Gastroesophageal sphincter (tissue), 4 donors: Measurements from ENCODE around the gene IFI27L2. TPM values are rescaled to one million over a fixed set of nuclear protein-coding genes. Genes with fewer than 3 reads are reported as not detected.

Experiments used
- ATAC-seq: fragments of 150-250 bp; one replicate; pipeline ENCODE4 v1.9.1; 2016; ENCODE audit warnings: mild to moderate bottlenecking, moderate library complexity
- H3K27ac ChIP-seq, 4 donors: fragments of 200-600 bp; sonication (generic) in 3 of 4; 1 replicate in 3 of 4; 2 replicates in 1 of 4; pipeline ENCODE4 v1.5.1; 2016 to 2019
- H3K27me3 ChIP-seq: fragments of 200-600 bp; sonication (generic); one replicate; pipeline ENCODE4 v1.5.1; 2019
- H3K36me3 ChIP-seq, 2 donors: fragments of 200-600 bp; sonication (generic); one replicate each; pipeline ENCODE4 v1.5.1; 2019; ENCODE audit warnings: control low read depth in 1 of 2
- H3K4me1 ChIP-seq, 3 donors: fragments of 200-600 bp; sonication (generic); 1 replicate in 2 of 3; 2 replicates in 1 of 3; pipeline ENCODE4 v1.5.1; 2016 to 2019; ENCODE audit warnings: control low read depth in 2 of 3
- H3K4me3 ChIP-seq, 2 donors: fragments of 200-600 bp; sonication (generic); one replicate each; pipeline ENCODE4 v1.5.1; 2019; ENCODE audit warnings: mild to moderate bottlenecking in 1 of 2, moderate library complexity in 1 of 2
- H3K9me3 ChIP-seq, 3 donors: fragments of 200-600 bp; sonication (generic); one replicate each; pipeline ENCODE4 v1.5.1; 2017 to 2019; ENCODE audit warnings: control low read depth in 2 of 3
- CTCF ChIP-seq, 4 experiments: fragments of 200-600 bp in 2 of 4; fragments of 450-650 bp in 2 of 4; sonication (generic) in 1 of 4; IDR thresholded peaks; one replicate each; pipeline ENCODE4 v1.5.1; 2017 to 2019; ENCODE audit warnings: antibody characterized with exemption in 4 of 4, mild to moderate bottlenecking in 2 of 4, moderate library complexity in 2 of 4
- EP300 ChIP-seq: sonication (generic); formaldehyde crosslinking; IDR thresholded peaks from one replicate; pipeline ENCODE4 v1.6.1; 2017; ENCODE audit warnings: antibody characterized with exemption, mild to moderate bottlenecking
- POLR2A ChIP-seq, 2 donors: fragments of 450-650 bp; IDR thresholded peaks; one replicate each; pipeline ENCODE4 v1.6.1; 2017; ENCODE audit warnings: antibody characterized with exemption in 2 of 2, mild to moderate bottlenecking in 2 of 2, moderate library complexity in 1 of 2
- POLR2AphosphoS5 ChIP-seq: sonication (generic); formaldehyde crosslinking; IDR thresholded peaks from one replicate; pipeline ENCODE4 v1.6.1; 2017; ENCODE audit warnings: antibody characterized with exemption
- WGBS, 2 donors: methylation state at CpG; one replicate each; pipeline ENCODE4 v1.1.5; 2018; ENCODE audit warnings: low coverage in 1 of 2; 5-methylcytosine and 5-hydroxymethylcytosine counted together
- total RNA-seq, 4 donors: library from RNA; depleted of rRNA; stranded (reverse); fragments of >200 nt; gene quantifications; one replicate each; pipeline ENCODE4 v1.1.0, GENCODE V29; 2016

The IFI27L2 gene
- total RNA-seq, 4 donors from 2014 or later: 25.7 to 67.2 (median 52.2) TPM

- WGBS, 2 donors: 83 to 95% methylated on average over 2 of the region's 2 CpGs
Measured at GRCh38 chr14:94109915-94110250, 19.5 kb downstream of the IFI27L2 start.

DNA sequence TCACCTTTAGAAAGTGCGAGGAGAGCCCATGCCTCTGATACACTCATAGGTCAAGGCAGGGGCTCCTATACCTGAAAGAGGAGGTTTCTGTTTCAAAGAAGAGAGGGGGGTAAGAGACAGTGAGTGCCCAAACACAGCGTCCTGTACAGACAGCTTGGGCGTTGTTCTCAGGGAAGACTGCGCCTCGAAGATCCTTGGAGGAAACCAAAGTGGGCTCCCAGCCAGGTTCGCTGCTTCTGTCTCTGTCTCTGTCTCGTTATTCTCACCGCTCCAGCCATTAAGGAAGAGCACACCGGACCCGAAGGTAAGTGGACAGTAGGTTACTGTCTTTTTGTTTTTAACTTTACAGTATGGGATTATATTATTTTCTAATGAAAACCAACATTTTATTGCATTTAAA, 24.7 kb downstream of the IFI27L2 start:
- peaks cover 0 to 1% (median under 1%) of the 10 kb centered on the region in 3 donors for H3K4me1 ChIP-seq
- no peaks in the 10 kb centered on the region for H3K27me3 ChIP-seq
- H3K27ac ChIP-seq: no peak overlapping the region
- no peaks in the 10 kb centered on the region for H3K36me3 ChIP-seq
- H3K4me3 ChIP-seq: no peak overlapping the region
- ATAC-seq: no peak
- 68 to 80% methylated on average over 10 of the region's 10 CpGs for WGBS, 2 donors
- H3K9me3 ChIP-seq: no peaks in the 10 kb centered on the region
- TF ChIP-seq EP300: no peak
- TF ChIP-seq CTCF (IDR thresholded peaks at IDR 0.05): no peak
- no peak for TF ChIP-seq POLR2AphosphoS5
- no peak for TF ChIP-seq POLR2A (IDR thresholded peaks at IDR 0.05)

More at GRCh38 chr14:94109915-94110250, 19.5 kb downstream of the IFI27L2 start:
- peaks cover 0 to 23% (median 17%) of the 10 kb centered on the region in 3 donors for H3K4me1 ChIP-seq
- ATAC-seq: no peak
- TF ChIP-seq EP300 (no peak), POLR2AphosphoS5 (no peak), CTCF (IDR thresholded peaks at IDR 0.05) (no peak), POLR2A (IDR thresholded peaks at IDR 0.05) (no peak)
- H3K27me3 ChIP-seq: no peaks in the 10 kb centered on the region
- H3K4me3 ChIP-seq: no peak overlapping the region
- no peaks in the 10 kb centered on the region for H3K9me3 ChIP-seq
- peak overlapping the region in 3 of 4 donors; percentile 78 to 84 (median 80) for H3K27ac ChIP-seq
- H3K36me3 ChIP-seq: no peaks in the 10 kb centered on the region

DNA sequence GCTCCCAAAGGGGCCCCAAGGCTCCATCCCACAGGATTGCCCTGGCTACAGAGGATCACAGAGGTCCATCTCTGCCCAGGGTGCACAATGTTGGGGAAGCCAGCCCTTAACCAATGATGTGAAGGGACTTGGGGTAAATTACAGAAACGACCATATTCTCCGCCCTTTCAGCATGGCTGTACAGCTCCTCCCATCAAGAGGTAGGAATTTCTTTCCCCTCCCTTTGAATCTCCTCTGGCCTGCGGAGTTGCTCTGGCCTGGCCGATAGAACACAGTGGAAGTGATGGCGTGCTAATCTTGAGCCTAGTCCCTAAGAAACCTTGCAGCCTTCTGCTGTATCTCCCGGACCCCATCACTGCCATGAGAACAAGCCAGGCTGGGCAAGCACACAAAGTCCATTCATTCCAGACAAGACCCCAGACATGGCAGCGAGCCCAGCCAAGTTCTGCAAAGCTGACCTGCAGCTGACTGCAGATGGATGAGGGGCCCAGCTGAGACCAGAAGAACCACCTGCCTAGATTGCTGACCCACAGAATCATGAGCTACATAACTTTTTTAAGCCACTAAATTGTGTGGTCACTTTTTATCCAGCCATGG, 25.8 kb downstream of the IFI27L2 start:
- H3K9me3 ChIP-seq: no peaks in the 10 kb centered on the region
- TF ChIP-seq CTCF (IDR thresholded peaks at IDR 0.05): no peak
- TF ChIP-seq POLR2A (IDR thresholded peaks at IDR 0.05): no peak
- no peak for TF ChIP-seq POLR2AphosphoS5
- TF ChIP-seq EP300: no peak
- peaks cover 0 to 4% of the 10 kb centered on the region in 2 donors for H3K36me3 ChIP-seq
- no peak overlapping the region for H3K4me3 ChIP-seq
- ATAC-seq: no peak
- H3K27me3 ChIP-seq: no peaks in the 10 kb centered on the region
- H3K27ac ChIP-seq: no peak overlapping the region
- WGBS, 2 donors: 13% methylated on average over 3 of the region's 7 CpGs; no CpG with 5 or more reads in 1 of the 2 donors
- H3K4me1 ChIP-seq: no peaks in the 10 kb centered on the region

- Histone ChIP-seq H3K9me3 (no peaks in the 10 kb centered on the region), H3K4me1 (no peaks in the 10 kb centered on the region), H3K27me3 (no peaks in the 10 kb centered on the region), H3K36me3 (peaks cover 0 to 11% of the 10 kb centered on the region in 2 donors), H3K27ac (no peak overlapping the region), H3K4me3 (no peak overlapping the region)
- no peak for ATAC-seq
- TF ChIP-seq EP300: no peak
- TF ChIP-seq CTCF (IDR thresholded peaks at IDR 0.05): no peak
- no peak for TF ChIP-seq POLR2A (IDR thresholded peaks at IDR 0.05)
- TF ChIP-seq POLR2AphosphoS5: no peak
- 70 to 92% methylated on average over 4 of the region's 8 CpGs for WGBS, 2 donors
Measured at GRCh38 chr14:94102768-94103482, 26.5 kb downstream of the IFI27L2 start.

- Histone ChIP-seq H3K4me1 (no peaks in the 10 kb centered on the region), H3K4me3 (no peak overlapping the region), H3K9me3 (no peaks in the 10 kb centered on the region), H3K27me3 (no peaks in the 10 kb centered on the region), H3K36me3 (peaks cover 0 to 21% of the 10 kb centered on the region in 2 donors), H3K27ac (no peak overlapping the region)
- ATAC-seq: peak; percentile 47
- WGBS, 2 donors: 100% methylated on average over 1 to 2 of the region's 10 CpGs
- no peak for TF ChIP-seq POLR2AphosphoS5
- no peak for TF ChIP-seq POLR2A (IDR thresholded peaks at IDR 0.05)
- TF ChIP-seq CTCF (IDR thresholded peaks at IDR 0.05): no peak
- no peak for TF ChIP-seq EP300
Measured at GRCh38 chr14:94101748-94102147, 27.7 kb downstream of the IFI27L2 start.
